Activated CD8-positive, alpha-beta T cell treated with anti-CD3 and anti-CD28 coated beads for 36 hours (primary cell): Measurements from ENCODE around the gene TMC1. TPM values are rescaled to one million over a fixed set of nuclear protein-coding genes. Genes with fewer than 3 reads are reported as not detected.

Experiments
- ATAC-seq: fragments of 200-7000 bp; cut with Tn5 transposase; one replicate; pipeline ENCODE4 v1.10.0; 2021; ENCODE audit warnings: mild to moderate bottlenecking, moderate library complexity
- CTCF ChIA-PET: fragments of 350-600 bp; sonication (Branson Sonifier 250); formaldehyde crosslinking; loops from one replicate; lab custom pipeline; 2021; ENCODE audit warnings: antibody characterized with exemption; lab: Charles Lee
- POLR2A ChIA-PET: fragments of 350-600 bp; sonication (Branson Sonifier 250); formaldehyde crosslinking; loops from one replicate; lab custom pipeline; 2021; ENCODE audit warnings: antibody characterized with exemption; lab: Charles Lee
- DNase-seq: peaks from one replicate; pipeline ENCODE4 v3.0.0-alpha.2; 2020
- H3K27ac Mint-ChIP-seq: one replicate; pipeline ENCODE4 v1.8.0; 2021; ENCODE audit warnings: mild to moderate bottlenecking, mixed read lengths
- H3K27me3 Mint-ChIP-seq: one replicate; pipeline ENCODE4 v1.8.0; 2021; ENCODE audit warnings: mixed read lengths
- H3K36me3 Mint-ChIP-seq: one replicate; pipeline ENCODE4 v1.8.0; 2021; ENCODE audit warnings: low read depth, mixed read lengths
- H3K4me1 Mint-ChIP-seq: one replicate; pipeline ENCODE4 v1.8.0; 2021; ENCODE audit warnings: low read depth, mixed read lengths
- H3K4me3 Mint-ChIP-seq: one replicate; pipeline ENCODE4 v1.8.0; 2021; ENCODE audit warnings: mild to moderate bottlenecking, moderate library complexity, mixed read lengths
- H3K9me3 Mint-ChIP-seq: one replicate; pipeline ENCODE4 v1.8.0; 2021; ENCODE audit warnings: mixed read lengths
- CTCF ChIP-seq: fragments of 200-600 bp; IDR thresholded peaks from one replicate; pipeline ENCODE4 v1.8.0; 2022; ENCODE audit warnings: antibody characterized with exemption, mild to moderate bottlenecking
- intact Hi-C: fragments of 100-400 bp; cut with micrococcal nuclease; formaldehyde crosslinking; loops from one replicate; pipeline ENCODE4 v1.10.0; 2022
- total RNA-seq, 2 experiments: library from RNA; stranded (reverse); gene quantifications; one replicate each; pipeline ENCODE4 v1.2.3, GENCODE V29; 2021

Gene TMC1
- total RNA-seq, 2 experiments from 2014 or later: 0.38 TPM; not detected in 1

- no peaks in the 10 kb centered on the region for H3K27me3 Mint-ChIP-seq
- DNase-seq (peak; percentile 54), ATAC-seq (peak; percentile 75)
- peaks cover 50% of the 10 kb centered on the region for H3K4me1 Mint-ChIP-seq
- no peak for TF ChIP-seq CTCF
- CTCF ChIA-PET: interaction anchor here (0.6 to 1.8 kb wide), 3 partner anchors 293 to 305 kb away, joined by 3 to 10 read pairs (median 3); no protein-coding TSS in a partner anchor
- no peak overlapping the region for H3K4me3 Mint-ChIP-seq
- no peaks in the 10 kb centered on the region for H3K36me3 Mint-ChIP-seq
- intact Hi-C loops: loop anchor here (10.0 kb wide), 1 partner anchor 112 kb away; no protein-coding TSS in a partner anchor
- no peaks in the 10 kb centered on the region for H3K9me3 Mint-ChIP-seq
- POLR2A ChIA-PET: interaction anchor here (0.9 to 1.1 kb wide), 2 partner anchors 11 to 224 kb away, joined by 3 to 4 read pairs; no protein-coding TSS in a partner anchor
- peak overlapping the region; percentile 40 for H3K27ac Mint-ChIP-seq
Observed at GRCh38 chr9:72586388-72587130, 65.2 kb downstream of the TMC1 start.

- POLR2A ChIA-PET: interaction anchor here (5.9 kb wide), 1 partner anchor 223 kb away, joined by 19 read pairs; the partner anchor contains the start of gene ZFAND5
- DNase-seq (no peak), ATAC-seq (no peak)
- TF ChIP-seq CTCF: no peak
- Mint-ChIP-seq H3K27ac (no peak overlapping the region), H3K36me3 (no peaks in the 10 kb centered on the region), H3K9me3 (no peaks in the 10 kb centered on the region), H3K4me1 (peaks cover 45% of the 10 kb centered on the region), H3K27me3 (no peaks in the 10 kb centered on the region), H3K4me3 (no peak overlapping the region)
- CTCF ChIA-PET: interaction anchor here (1.3 kb wide), 1 partner anchor 307 kb away, joined by 4 read pairs; no protein-coding TSS in a partner anchor
- intact Hi-C loops: loop anchor here (10.0 kb wide), 1 partner anchor 114 kb away; no protein-coding TSS in a partner anchor
Observed at GRCh38 chr9:72588336-72588735, 66.9 kb downstream of the TMC1 start.

GRCh38 chr9:72589667-72590521 lies 68.5 kb downstream of the TMC1 start:
- intact Hi-C loops: loop anchor here (5.0 to 10.0 kb wide), 5 partner anchors 63 to 555 kb away; no protein-coding TSS in a partner anchor
- Mint-ChIP-seq H3K4me3 (peak overlapping the region; percentile 35), H3K9me3 (no peaks in the 10 kb centered on the region), H3K36me3 (no peaks in the 10 kb centered on the region), H3K4me1 (peaks cover 44% of the 10 kb centered on the region), H3K27me3 (no peaks in the 10 kb centered on the region), H3K27ac (peak overlapping the region; percentile 88)
- ChIA-PET POLR2A (interaction anchor here (0.5 to 5.9 kb wide), 3 partner anchors 14 to 231 kb away, joined by 3 to 19 read pairs (median 3); partner anchors contain the start of gene ZFAND5), CTCF (interaction anchor here (0.9 to 2.2 kb wide), 10 partner anchors 22 to 593 kb away, joined by 3 to 16 read pairs (median 3); partner anchors contain the start of gene ZFAND5)
- no peak for TF ChIP-seq CTCF
- peak; percentile 60 for ATAC-seq
- peak; percentile 10 for DNase-seq

- no peak overlapping the region for H3K4me3 Mint-ChIP-seq
- no peaks in the 10 kb centered on the region for H3K9me3 Mint-ChIP-seq
- ChIA-PET POLR2A (interaction anchor here (5.9 kb wide), 1 partner anchor 226 kb away, joined by 19 read pairs; the partner anchor contains the start of gene ZFAND5), CTCF (interaction anchor here (1.2 to 4.1 kb wide), 3 partner anchors 81 to 310 kb away, joined by 3 to 73 read pairs (median 13); no protein-coding TSS in a partner anchor)
- H3K4me1 Mint-ChIP-seq: peaks cover 39% of the 10 kb centered on the region
- no peaks in the 10 kb centered on the region for H3K36me3 Mint-ChIP-seq
- H3K27ac Mint-ChIP-seq: peak overlapping the region; percentile 88
- DNase-seq (no peak), ATAC-seq (no peak)
- H3K27me3 Mint-ChIP-seq: no peaks in the 10 kb centered on the region
- intact Hi-C loops: loop anchor here (5.0 to 10.0 kb wide), 4 partner anchors 64 to 556 kb away; no protein-coding TSS in a partner anchor
- no peak for TF ChIP-seq CTCF
Observed at GRCh38 chr9:72590824-72591223, 69.4 kb downstream of the TMC1 start.
